Stomach (tissue), 4 donors: ENCODE results near the gene PKHD1.

Experiments used
- EP300 ChIP-seq: sonication (generic); formaldehyde crosslinking; IDR thresholded peaks from one replicate; pipeline ENCODE4 v1.6.1; 2017; ENCODE audit warnings: antibody characterized with exemption
- POLR2A ChIP-seq, 4 donors: fragments of 450-650 bp; IDR thresholded peaks; one replicate each; pipeline ENCODE4 v1.6.1; 2016; ENCODE audit warnings: antibody characterized with exemption in 4 of 4, control low read depth in 2 of 4, mild to moderate bottlenecking in 1 of 4, moderate library complexity in 1 of 4
- POLR2AphosphoS5 ChIP-seq, 3 donors: sonication (generic); formaldehyde crosslinking; IDR thresholded peaks; one replicate each; pipeline ENCODE4 v1.6.1; 2016; ENCODE audit warnings: antibody characterized with exemption in 3 of 3
- TF ChIP-seq, protein P1 (sequence below), 7 experiments: fragments of 450-650 bp in 4 of 7; fragments of 200-600 bp in 3 of 7; sonication (generic) in 3 of 7; IDR thresholded peaks; one replicate each; pipeline ENCODE4 v1.5.1; 2016 to 2019; ENCODE audit warnings: antibody characterized with exemption in 7 of 7, control low read depth in 2 of 7, mild to moderate bottlenecking in 1 of 7

DNA sequence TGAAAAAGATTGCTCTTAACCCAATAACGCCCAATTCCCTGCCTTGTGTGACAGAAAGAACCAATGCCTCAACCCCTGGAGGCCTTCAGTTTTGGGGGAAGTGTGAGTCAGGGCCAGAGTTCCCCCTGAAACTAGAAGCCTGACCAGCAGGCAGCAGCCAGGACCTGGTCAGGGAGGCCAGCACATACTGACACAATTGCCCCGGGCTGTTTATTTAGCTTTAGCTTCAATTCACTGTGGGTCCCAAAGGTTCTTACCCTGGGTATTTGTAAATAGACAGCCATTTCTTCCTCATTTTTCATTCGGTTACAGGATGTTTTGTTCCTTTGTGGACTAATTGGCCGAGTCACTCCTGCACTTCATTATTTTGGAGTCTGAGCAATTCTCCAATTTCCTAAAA, 195.6 kb downstream of the PKHD1 start:
- no peak for TF ChIP-seq POLR2A (IDR thresholded peaks at IDR 0.05)
- TF ChIP-seq, protein P1, sequence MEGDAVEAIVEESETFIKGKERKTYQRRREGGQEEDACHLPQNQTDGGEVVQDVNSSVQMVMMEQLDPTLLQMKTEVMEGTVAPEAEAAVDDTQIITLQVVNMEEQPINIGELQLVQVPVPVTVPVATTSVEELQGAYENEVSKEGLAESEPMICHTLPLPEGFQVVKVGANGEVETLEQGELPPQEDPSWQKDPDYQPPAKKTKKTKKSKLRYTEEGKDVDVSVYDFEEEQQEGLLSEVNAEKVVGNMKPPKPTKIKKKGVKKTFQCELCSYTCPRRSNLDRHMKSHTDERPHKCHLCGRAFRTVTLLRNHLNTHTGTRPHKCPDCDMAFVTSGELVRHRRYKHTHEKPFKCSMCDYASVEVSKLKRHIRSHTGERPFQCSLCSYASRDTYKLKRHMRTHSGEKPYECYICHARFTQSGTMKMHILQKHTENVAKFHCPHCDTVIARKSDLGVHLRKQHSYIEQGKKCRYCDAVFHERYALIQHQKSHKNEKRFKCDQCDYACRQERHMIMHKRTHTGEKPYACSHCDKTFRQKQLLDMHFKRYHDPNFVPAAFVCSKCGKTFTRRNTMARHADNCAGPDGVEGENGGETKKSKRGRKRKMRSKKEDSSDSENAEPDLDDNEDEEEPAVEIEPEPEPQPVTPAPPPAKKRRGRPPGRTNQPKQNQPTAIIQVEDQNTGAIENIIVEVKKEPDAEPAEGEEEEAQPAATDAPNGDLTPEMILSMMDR (IDR thresholded peaks at IDR 0.05): no peak
- no peak for TF ChIP-seq EP300
- TF ChIP-seq POLR2AphosphoS5 (IDR thresholded peaks at IDR 0.05): no peak
